HepG2 (cell line): Measurements from ENCODE around the gene VPS18. TPM values are rescaled to one million over a fixed set of nuclear protein-coding genes. Genes with fewer than 3 reads are reported as not detected.

Experiments
- ATAC-seq: fragments of 200-7000 bp; cut with Tn5 transposase; 3 replicates; pipeline ENCODE4 v1.9.1; 2020; ENCODE audit warnings: mild to moderate bottlenecking, moderate library complexity
- BruUV-seq: library from RNA; stranded (reverse); fragments of 400-500 nt; replicated peaks from 2 replicates; lab custom pipeline; 2021; lab: Mats Ljungman, UMichigan
- CTCF ChIA-PET: fragments of 300-600 bp; formaldehyde crosslinking; extraction: SDS; loops from one replicate; lab custom pipeline; 2021; ENCODE audit warnings: low total read pairs, inconsistent platforms, low intra/inter-chr PET ratio; lab: Yijun Ruan, JAX
- POLR2A ChIA-PET: fragments of 350-600 bp; sonication (Branson Sonifier 250); formaldehyde crosslinking; loops from one replicate; lab custom pipeline; 2020; ENCODE audit warnings: antibody characterized with exemption, inconsistent platforms; lab: Yijun Ruan, JAX
- DNase-seq: peaks from one replicate; pipeline ENCODE4 v3.0.0-alpha.2; 2015; ENCODE audit warnings: low spot score
- FAIRE-seq: peaks from 3 replicates; lab custom pipeline; 2011; peaks lifted over from hg19 to GRCh38; lab: Jason Lieb, UNC
- H2AFZ ChIP-seq: one replicate; pipeline ENCODE4 v1.6.1; 2011; ENCODE audit warnings: low read length, inconsistent platforms
- H3K27ac ChIP-seq: fragments of 300-600 bp; 3 replicates; pipeline ENCODE4 v1.8.0; 2011; ENCODE audit warnings: mixed run types, mild to moderate bottlenecking, mixed read lengths, low read length, inconsistent platforms; ENCODE audit not compliant: insufficient read depth; ENCODE audit errors: extremely low read length
- H3K27me3 ChIP-seq, 2 experiments: fragments of 200-600 bp in 1 of 2; 2 replicates in 1 of 2; 3 replicates in 1 of 2; pipeline versions ENCODE4 v1.6.0 to v1.8.0; 2011; ENCODE audit warnings: low read length in 2 of 2, mild to moderate bottlenecking in 2 of 2, moderate library complexity in 2 of 2, inconsistent platforms in 1 of 2; ENCODE audit not compliant: insufficient read depth in 2 of 2, control insufficient read depth in 1 of 2
- H3K36me3 ChIP-seq, 2 experiments: fragments of 200-600 bp in 1 of 2; replicated peaks in 1 of 2; 2 replicates in 1 of 2; 3 replicates in 1 of 2; pipeline versions ENCODE4 v1.5.1 to v1.8.0; 2011; ENCODE audit warnings: low read length in 2 of 2, inconsistent platforms in 1 of 2; ENCODE audit not compliant: insufficient read depth in 2 of 2, control insufficient read depth in 1 of 2
- H3K4me1 ChIP-seq: 2 replicates; pipeline ENCODE4 v1.5.1; 2012; ENCODE audit warnings: low read length, inconsistent platforms; ENCODE audit not compliant: insufficient read depth
- H3K4me2 ChIP-seq: 2 replicates; pipeline ENCODE4 v1.6.0; 2011; ENCODE audit warnings: low read depth, low read length, inconsistent platforms
- H3K4me3 ChIP-seq, 3 experiments: fragments of 200-600 bp in 1 of 3; sonication (generic), shearing (Covaris generic) in 1 of 3; replicated peaks in 1 of 3; 2 replicates each; pipeline ENCODE4 v1.5.1; 2011 to 2016; ENCODE audit warnings: low read length in 3 of 3, inconsistent platforms in 2 of 3, low read depth in 2 of 3, mild to moderate bottlenecking in 2 of 3, control low read depth in 1 of 3, mixed read lengths in 1 of 3; ENCODE audit not compliant: insufficient read depth in 1 of 3
- H3K79me2 ChIP-seq: one replicate; pipeline ENCODE4 v1.6.1; 2011; ENCODE audit warnings: low read length, inconsistent platforms; ENCODE audit not compliant: insufficient read depth
- H3K9ac ChIP-seq: 2 replicates; pipeline ENCODE4 v1.6.0; 2011; ENCODE audit warnings: mild to moderate bottlenecking, low read depth, low read length, inconsistent platforms; ENCODE audit not compliant: insufficient read depth
- H3K9me3 ChIP-seq: 2 replicates; pipeline ENCODE4 v1.5.1; 2012; ENCODE audit warnings: mild to moderate bottlenecking, low read length
- H4K20me1 ChIP-seq: 2 replicates; pipeline ENCODE4 v1.6.0; 2011; ENCODE audit warnings: inconsistent platforms, mild to moderate bottlenecking, low read length, moderate library complexity; ENCODE audit not compliant: insufficient read depth
- ELF4 ChIP-seq: sonication (generic); formaldehyde crosslinking; IDR thresholded peaks from 2 replicates; pipeline ENCODE4 v1.5.0; 2020; ENCODE audit warnings: missing genetic modification reagents, mild to moderate bottlenecking, moderate library complexity, borderline replicate concordance
- NCOA1 ChIP-seq: sonication (generic); formaldehyde crosslinking; IDR thresholded peaks from 2 replicates; pipeline ENCODE4 v1.9.0; 2021; ENCODE audit warnings: missing genetic modification reagents
- SCMH1 ChIP-seq: sonication (generic); formaldehyde crosslinking; IDR thresholded peaks from 2 replicates; pipeline ENCODE4 v1.9.0; 2021; ENCODE audit warnings: missing genetic modification reagents, mild to moderate bottlenecking, borderline replicate concordance
- SP5 ChIP-seq: IDR thresholded peaks from 2 replicates; pipeline ENCODE4 v1.6.1; 2016; ENCODE audit warnings: low read depth, borderline replicate concordance
- TOE1 ChIP-seq: sonication (generic); formaldehyde crosslinking; IDR thresholded peaks from 2 replicates; pipeline ENCODE4 v1.4.0; 2020; ENCODE audit warnings: mild to moderate bottlenecking, missing genetic modification reagents
- ZNF205 ChIP-seq: IDR thresholded peaks from 2 replicates; pipeline ENCODE4 v1.6.1; 2018; ENCODE audit warnings: missing biosample characterization, missing genetic modification reagents
- ZNF335 ChIP-seq: sonication (generic); formaldehyde crosslinking; IDR thresholded peaks from 2 replicates; pipeline ENCODE4 v1.4.0; 2020; ENCODE audit warnings: missing genetic modification reagents
- ZNF652 ChIP-seq: IDR thresholded peaks from 2 replicates; pipeline ENCODE4 v1.6.1; 2016; ENCODE audit warnings: low read depth, borderline replicate concordance
- ZSCAN30 ChIP-seq: sonication (generic); formaldehyde crosslinking; IDR thresholded peaks from 2 replicates; pipeline ENCODE4 v1.5.0; 2020; ENCODE audit warnings: mild to moderate bottlenecking, missing genetic modification reagents
- whole genome bisulfite sequencing: methylation state at CpG from one replicate; pipeline ENCODE4 v1.1.6; 2017; ENCODE audit warnings: low lambda C conversion rate; 5-methylcytosine and 5-hydroxymethylcytosine counted together
- in situ Hi-C: cut with HindIII; loops from 2 replicates; pipeline ENCODE4 v1.10.0; 2017; ENCODE audit warnings: low pct_unique_long_range_greater_than_20kb; ENCODE audit not compliant: extremely low pct_ligation_motif_present
- intact Hi-C: fragments of 100-400 bp; cut with micrococcal nuclease; formaldehyde crosslinking; loops from one replicate; pipeline ENCODE4 v1.10.0; 2022; ENCODE audit not compliant: unreplicated experiment
- polyA plus RNA-seq, 8 experiments: library from polyadenylated mRNA; depleted of rRNA in 3 of 8; stranded (reverse) in 7 of 8; unstranded in 1 of 8; fragments of >200 nt; fragmentation: Illumina TruSeq in 4 of 8; extraction: Trizol in 4 of 8; gene quantifications; 2 replicates each; pipeline versions ENCODE4 v1.2.1 to v1.2.3, GENCODE V29; 2011 to 2016; ENCODE audit warnings: low read depth in 4 of 8, missing spikeins in 1 of 8, mixed read lengths in 1 of 8; ENCODE audit not compliant: insufficient read depth in 1 of 8
- total RNA-seq, 5 experiments: library from RNA; depleted of rRNA; stranded (reverse); fragments of >200 nt; fragmentation: Illumina TruSeq; extraction: Trizol; gene quantifications; 2 replicates each; pipeline ENCODE4 v1.2.3, GENCODE V29; 2016; ENCODE audit warnings: low read depth in 1 of 5
- TF ChIP-seq, protein P1 (sequence below): sonication (generic); formaldehyde crosslinking; IDR thresholded peaks from 2 replicates; pipeline ENCODE4 v1.8.0; 2022; ENCODE audit warnings: missing genetic modification reagents, mild to moderate bottlenecking, inconsistent platforms, borderline replicate concordance
- TF ChIP-seq, protein P2 (sequence below): sonication (generic); formaldehyde crosslinking; IDR thresholded peaks from 2 replicates; pipeline ENCODE4 v1.5.0; 2020; ENCODE audit warnings: mild to moderate bottlenecking, missing genetic modification reagents, borderline replicate concordance
- TF ChIP-seq, protein P3 (sequence below): sonication (generic); formaldehyde crosslinking; IDR thresholded peaks from 2 replicates; pipeline ENCODE4 v1.5.1; 2020; ENCODE audit warnings: missing genetic modification reagents, mild to moderate bottlenecking, borderline replicate concordance

Gene VPS18
- total and polyA plus RNA-seq, 2 of the 13 experiments (the other 11 are each of a cell fraction or from before 2014, with no cell fraction given) = 5.8 to 17.0 TPM

DNA sequence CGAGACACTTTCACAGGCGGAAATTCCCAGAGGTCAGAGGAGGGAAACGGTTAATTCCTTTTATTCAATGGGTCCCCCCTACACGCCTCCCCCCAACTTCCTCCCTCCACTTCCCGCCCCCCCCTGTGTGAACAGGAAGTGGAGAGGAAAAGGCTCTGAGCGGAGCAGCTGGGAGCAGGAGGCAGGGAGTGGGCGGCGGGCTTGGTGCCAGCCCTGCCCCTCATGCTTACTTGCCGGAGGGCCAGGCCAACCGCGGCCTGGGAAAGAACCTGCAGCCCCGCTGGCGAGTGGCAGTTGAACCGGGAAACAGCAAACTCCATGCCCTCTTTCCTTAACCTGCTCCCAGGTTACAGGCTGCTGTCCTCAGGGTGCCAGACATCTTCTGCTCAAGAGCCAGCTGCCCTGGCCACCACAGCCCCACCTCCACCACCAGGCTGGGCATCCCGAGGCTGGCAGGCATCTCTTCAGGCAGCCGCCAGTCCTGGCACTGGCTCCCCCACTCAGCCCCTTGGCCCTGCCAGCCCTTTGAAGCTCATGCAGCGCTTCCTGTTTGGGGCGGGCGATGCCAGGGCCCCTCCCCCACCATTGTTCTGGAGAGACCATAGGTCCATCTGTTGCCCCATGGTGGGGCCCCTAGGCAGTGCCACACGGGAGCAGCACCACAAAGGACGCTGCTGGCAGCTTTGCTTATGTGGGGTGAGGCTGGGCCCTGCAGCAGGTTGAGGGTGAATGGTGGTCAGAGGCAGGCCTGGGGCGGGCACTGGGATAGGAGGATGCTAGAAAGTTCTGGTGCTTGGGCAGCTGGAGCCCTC, 12.9 kb downstream of the VPS18 start:
- H2AFZ ChIP-seq = no peak overlapping the region
- H3K4me3 ChIP-seq = peak overlapping the region; percentile 62 to 83 (median 67)
- TF ChIP-seq, protein P1, sequence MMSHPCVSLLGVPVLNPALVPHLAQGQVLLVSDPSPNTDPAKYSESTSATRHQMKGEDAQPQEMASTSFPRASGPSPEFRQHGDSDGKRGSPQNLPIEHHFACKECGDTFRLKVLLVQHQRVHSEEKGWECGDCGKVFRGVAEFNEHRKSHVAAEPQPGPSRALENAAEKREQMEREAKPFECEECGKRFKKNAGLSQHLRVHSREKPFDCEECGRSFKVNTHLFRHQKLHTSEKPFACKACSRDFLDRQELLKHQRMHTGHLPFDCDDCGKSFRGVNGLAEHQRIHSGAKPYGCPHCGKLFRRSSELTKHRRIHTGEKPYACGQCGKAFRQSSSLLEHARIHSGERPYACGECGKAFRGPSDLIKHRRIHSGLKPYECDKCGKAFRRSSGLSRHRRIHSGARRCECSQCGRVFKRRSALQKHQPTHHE (CRISPR knock-in tag) = no peak
- TF ChIP-seq, protein P2, sequence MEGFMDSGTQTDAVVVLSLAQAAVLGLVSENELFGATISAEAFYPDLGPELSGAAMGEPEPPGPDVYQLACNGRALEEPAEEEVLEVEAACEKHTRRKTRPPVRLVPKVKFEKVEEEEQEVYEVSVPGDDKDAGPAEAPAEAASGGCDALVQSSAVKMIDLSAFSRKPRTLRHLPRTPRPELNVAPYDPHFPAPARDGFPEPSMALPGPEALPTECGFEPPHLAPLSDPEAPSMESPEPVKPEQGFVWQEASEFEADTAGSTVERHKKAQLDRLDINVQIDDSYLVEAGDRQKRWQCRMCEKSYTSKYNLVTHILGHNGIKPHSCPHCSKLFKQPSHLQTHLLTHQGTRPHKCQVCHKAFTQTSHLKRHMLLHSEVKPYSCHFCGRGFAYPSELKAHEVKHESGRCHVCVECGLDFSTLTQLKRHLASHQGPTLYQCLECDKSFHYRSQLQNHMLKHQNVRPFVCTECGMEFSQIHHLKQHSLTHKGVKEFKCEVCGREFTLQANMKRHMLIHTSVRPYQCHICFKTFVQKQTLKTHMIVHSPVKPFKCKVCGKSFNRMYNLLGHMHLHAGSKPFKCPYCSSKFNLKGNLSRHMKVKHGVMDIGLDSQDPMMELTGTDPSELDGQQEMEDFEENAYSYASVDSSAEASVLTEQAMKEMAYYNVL = no peak
- TF ChIP-seq ZSCAN30 (no peak; the same call in 1 of the 2 replicates), ZNF205 (CRISPR knock-in tag) (0 out of 2 replicates have a peak, but pooled peaks have one; percentile 24), ZNF335 (CRISPR knock-in tag) (no peak), TOE1 (CRISPR knock-in tag) (no peak), ELF4 (CRISPR knock-in tag) (no peak), ZNF652 (CRISPR knock-in tag) (peak; percentile 52), SCMH1 (CRISPR knock-in tag) (no peak), NCOA1 (CRISPR knock-in tag) (no peak), SP5 (CRISPR knock-in tag) (0 out of 2 replicates have a peak, but pooled peaks have one; percentile 9)
- TF ChIP-seq, protein P3, sequence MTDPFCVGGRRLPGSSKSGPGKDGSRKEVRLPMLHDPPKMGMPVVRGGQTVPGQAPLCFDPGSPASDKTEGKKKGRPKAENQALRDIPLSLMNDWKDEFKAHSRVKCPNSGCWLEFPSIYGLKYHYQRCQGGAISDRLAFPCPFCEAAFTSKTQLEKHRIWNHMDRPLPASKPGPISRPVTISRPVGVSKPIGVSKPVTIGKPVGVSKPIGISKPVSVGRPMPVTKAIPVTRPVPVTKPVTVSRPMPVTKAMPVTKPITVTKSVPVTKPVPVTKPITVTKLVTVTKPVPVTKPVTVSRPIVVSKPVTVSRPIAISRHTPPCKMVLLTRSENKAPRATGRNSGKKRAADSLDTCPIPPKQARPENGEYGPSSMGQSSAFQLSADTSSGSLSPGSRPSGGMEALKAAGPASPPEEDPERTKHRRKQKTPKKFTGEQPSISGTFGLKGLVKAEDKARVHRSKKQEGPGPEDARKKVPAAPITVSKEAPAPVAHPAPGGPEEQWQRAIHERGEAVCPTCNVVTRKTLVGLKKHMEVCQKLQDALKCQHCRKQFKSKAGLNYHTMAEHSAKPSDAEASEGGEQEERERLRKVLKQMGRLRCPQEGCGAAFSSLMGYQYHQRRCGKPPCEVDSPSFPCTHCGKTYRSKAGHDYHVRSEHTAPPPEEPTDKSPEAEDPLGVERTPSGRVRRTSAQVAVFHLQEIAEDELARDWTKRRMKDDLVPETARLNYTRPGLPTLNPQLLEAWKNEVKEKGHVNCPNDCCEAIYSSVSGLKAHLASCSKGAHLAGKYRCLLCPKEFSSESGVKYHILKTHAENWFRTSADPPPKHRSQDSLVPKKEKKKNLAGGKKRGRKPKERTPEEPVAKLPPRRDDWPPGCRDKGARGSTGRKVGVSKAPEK (CRISPR knock-in tag) = 0 out of 2 replicates have a peak, but pooled peaks have one; percentile 20

More for the DNA sequence above, 12.9 kb downstream of the VPS18 start:
- intact Hi-C loops (loop anchor here (1.0 to 5.0 kb wide), 3 partner anchors 35 to 425 kb away; partner anchors contain the start of genes NUSAP1 and OIP5), in situ Hi-C loops (loop anchor here (5.0 kb wide), 1 partner anchor 115 kb away; no protein-coding TSS in a partner anchor)
- Histone ChIP-seq H3K27ac (no peak overlapping the region), H3K4me1 (peaks cover 60% of the 10 kb centered on the region), H3K27me3 (no peaks in the 10 kb centered on the region; a peak in 1 of 5 replicates), H4K20me1 (no peaks in the 10 kb centered on the region), H3K36me3 (peaks cover 7 to 17% of the 10 kb centered on the region in 2 experiments; a peak in 4 of 5 replicates), H3K4me2 (peak overlapping the region; percentile 98), H3K79me2 (no peaks in the 10 kb centered on the region), H3K9me3 (no peaks in the 10 kb centered on the region), H3K9ac (peak overlapping the region; percentile 61)
- ATAC-seq = peak; percentile 10
- BruUV-seq = no TSS peak
- ChIA-PET CTCF (interaction anchor here (0.7 to 4.4 kb wide), 4 partner anchors 10 to 277 kb away, joined by 3 to 44 read pairs (median 3); no protein-coding TSS in a partner anchor), POLR2A (interaction anchor here (1.0 to 2.1 kb wide), 5 partner anchors 11 to 34 kb away, joined by 3 to 6 read pairs (median 4); partner anchors contain the start of genes DLL4 and VPS18)
- no peak for FAIRE-seq
- WGBS = 11% methylated on average over 11 of the region's 22 CpGs
- no peak for DNase-seq
